Endometrium (tissue), 2 donors: Measurements from ENCODE around the gene PTPN22.

ENCODE experiments used
- FAIRE-seq: peaks from 2 replicates; lab custom pipeline; 2012; peaks lifted over from hg19 to GRCh38; lab: Jason Lieb, UNC
- donor health status: control.
- donor health status: control.

The PTPN22 gene

GRCh38 chr1:113871597-113872113 lies at the start of gene PTPN22:
Gene PTPN22, minus strand, starts transcription at chr1:113871712.
- no peak for FAIRE-seq

DNA sequence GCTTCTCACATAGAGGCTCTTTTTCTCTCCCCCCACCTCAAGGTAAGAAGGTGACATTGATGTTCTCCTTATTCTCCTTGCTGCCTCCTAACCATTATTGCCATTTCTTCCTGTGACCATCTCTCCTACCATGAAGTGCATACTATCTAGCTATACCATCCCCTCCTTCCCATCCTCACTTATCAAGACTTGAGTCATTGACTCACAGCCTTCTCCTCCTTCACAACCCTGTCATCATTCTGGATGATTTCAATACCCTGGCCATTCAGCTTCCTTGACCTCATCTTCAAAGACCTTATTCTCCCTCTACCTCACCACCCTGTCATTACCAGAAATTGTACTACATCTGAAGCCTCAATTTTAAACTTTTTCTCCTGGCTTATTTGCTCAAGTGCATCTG lies 46.7 kb upstream of the PTPN22 start:
- FAIRE-seq, result no peak

GRCh38 chr1:113917400-113918082 lies 46.0 kb upstream of the PTPN22 start:
- FAIRE-seq, result no peak

DNA sequence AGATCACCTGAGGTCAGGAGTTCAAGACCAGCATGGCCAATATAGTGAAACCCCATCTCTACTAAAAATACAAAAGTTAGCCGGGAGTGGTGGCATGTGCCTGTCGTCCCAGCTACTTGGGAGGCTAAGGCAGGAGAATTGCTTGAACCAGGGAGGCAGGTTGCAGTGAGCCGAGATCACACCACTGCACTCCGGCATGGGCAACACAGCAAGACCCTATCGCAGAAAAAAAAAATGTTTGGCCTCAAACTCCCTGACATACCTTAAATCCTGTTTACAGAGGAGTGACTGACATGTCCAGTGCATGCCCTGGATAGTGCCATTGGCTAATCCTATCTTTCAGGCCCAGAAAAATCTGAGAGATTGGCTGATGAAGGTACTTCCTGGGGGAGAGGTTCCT lies 45.5 kb upstream of the PTPN22 start:
- no peak for FAIRE-seq

GRCh38 chr1:113913887-113914664 lies 42.6 kb upstream of the PTPN22 start:
- no peak for FAIRE-seq

DNA sequence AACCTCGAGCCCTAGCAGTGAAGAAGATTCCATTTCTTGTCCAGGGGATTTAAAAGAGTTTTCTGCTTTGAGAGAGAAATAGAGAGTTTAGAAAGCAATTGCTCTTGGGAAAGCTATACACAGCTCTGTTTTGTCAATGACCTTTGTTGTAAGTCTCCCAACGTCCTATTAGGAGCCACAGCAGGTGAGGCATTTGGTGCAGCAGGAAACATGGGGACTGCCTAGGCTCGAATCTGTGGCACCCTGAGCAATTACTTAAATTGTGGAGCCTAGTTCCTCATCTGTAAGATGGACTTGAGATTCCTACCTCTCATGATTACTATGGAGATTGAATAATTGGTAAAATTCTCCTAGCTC lies 41.8 kb upstream of the PTPN22 start:
- no peak for FAIRE-seq

- no peak for FAIRE-seq
Observed at GRCh38 chr1:113912594-113913311, 41.2 kb upstream of the PTPN22 start.

DNA sequence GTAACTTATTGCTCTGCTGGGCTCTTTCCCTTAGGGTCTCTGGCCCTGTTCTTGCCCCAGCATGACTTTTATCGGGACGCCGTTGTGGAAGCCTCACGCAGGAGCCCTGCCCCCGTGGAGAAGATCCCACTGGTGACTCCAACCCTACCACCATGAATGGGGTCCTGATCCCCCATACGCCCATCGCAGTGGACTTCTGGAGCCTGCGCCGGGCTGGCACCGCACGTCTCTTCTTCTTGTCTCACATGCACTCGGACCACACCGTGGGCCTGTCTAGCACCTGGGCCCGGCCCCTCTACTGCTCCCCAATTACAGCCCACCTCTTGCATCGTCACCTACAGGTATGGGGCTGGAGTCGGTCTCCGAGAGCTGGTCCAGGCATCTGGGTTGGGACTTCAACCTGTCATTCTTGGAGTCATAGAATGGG lies 33.9 kb upstream of the PTPN22 start:
- no peak for FAIRE-seq

GRCh38 chr1:113904674-113905434 lies 33.3 kb upstream of the PTPN22 start, which contains the start of the genes AP4B1 and DCLRE1B:
Gene AP4B1, minus strand, starts transcription at chr1:113904799. Its CDS starts 82 bp downstream, at chr1:113904717.
Gene DCLRE1B, plus strand, starts transcription at chr1:113905326. Its CDS starts 261 bp downstream, at chr1:113905587.
- FAIRE-seq, result peak; percentile 95

DNA sequence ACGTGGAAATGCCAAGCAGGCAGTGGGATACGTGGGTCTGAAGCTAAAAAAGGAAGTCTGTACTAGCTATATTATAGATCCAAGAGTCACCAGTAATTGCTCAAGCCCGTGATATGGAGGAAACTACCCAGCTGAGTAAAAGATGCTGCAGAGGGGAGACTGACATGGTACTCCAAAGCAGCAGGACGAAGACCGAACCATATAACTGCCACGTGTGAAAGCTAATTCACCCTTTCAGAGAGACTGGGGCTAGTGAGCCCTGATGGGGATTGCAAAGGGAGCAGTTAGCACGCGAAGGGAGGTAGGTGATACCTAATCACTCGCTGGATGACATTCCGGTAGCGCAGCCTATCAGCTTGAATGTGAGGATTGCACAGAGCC lies 32.8 kb upstream of the PTPN22 start:
- no peak for FAIRE-seq

DNA sequence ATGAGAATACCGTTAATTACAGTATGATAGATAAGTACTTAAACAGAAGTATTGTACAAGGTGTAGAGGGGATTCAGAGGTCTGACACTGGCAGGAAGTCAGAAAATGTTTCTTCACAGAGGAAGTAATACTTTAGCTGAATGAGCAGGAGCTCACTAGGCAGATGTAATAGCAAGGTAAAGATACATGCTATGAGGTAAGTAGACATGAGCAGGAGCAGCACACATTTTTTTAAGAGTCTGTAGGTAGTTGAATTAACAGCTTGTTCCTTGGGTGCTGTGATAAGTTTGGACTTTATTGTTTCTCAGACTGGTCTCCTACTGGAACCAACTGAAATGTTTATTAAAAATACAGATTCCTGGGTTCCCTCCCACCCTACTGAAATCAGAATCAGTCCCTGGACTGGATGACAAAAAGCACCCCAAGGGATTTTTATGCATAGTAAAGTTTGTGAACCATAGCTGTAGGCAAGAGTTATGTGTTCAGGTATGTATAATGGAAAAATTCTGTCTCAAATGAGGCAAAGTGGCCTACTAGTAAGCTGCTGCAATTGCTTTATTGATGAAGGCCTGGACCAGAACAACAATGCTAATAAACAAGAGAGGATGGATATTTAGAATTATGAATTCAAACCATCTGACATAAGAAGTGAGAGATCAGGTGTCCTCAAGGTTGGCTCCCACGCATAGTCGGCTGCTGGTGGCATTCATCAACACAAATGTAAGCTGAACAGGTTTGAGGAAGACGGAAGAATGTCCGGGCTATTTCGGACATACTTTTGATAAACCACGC lies 32.2 kb upstream of the PTPN22 start:
- no peak for FAIRE-seq

DNA sequence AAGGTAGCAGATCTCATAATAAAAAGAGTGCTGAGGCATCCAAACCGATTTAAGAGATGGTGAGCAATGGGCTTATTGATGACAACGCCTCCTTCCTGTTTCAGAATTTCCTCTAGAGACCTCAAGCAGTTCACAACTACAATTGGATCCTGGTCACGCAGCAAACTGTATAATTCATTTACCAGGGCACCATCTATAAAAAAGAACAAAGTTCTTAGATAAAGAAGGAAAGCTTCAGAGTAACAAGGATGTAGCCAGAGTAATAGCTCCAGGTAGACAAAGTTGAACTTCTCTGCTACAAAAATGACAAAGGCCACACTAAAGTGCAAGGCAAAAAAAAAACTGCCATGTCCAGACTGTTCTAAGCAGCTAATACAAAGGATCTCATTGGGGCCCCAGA lies 29.7 kb upstream of the PTPN22 start:
- FAIRE-seq, result no peak

GRCh38 chr1:113899111-113899510 lies 27.6 kb upstream of the PTPN22 start:
- no peak for FAIRE-seq

DNA sequence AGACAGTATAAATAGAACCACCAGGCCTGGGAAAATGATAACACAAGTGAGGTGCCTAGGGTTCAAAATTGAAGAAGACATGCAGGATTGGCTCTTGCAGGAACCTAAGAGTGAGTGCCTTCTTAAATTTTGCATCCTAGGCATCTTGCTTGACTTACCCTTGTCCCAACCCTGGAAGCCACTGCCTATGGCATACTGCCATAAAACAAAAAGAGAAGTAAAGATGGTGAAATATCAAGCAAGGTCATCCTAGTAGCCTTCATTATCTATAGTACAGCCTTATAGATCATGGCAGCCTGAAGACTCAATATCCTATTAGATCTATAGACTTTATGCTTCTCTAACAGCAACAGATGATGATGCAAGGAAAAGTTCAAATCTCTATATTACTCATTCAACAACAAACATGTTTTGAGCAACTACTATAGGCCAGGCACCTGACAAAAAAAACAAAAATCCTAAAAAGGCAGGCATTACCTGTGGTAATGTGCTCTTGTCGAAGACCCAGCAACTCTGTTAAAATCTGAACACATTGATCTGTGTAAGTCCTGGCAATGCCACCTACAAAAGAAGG lies 26.8 kb upstream of the PTPN22 start:
- no peak for FAIRE-seq

- FAIRE-seq, result no peak
Observed at GRCh38 chr1:113895961-113896360, 24.4 kb upstream of the PTPN22 start.

- FAIRE-seq, result no peak
Observed at GRCh38 chr1:113895098-113895497, 23.6 kb upstream of the PTPN22 start.

DNA sequence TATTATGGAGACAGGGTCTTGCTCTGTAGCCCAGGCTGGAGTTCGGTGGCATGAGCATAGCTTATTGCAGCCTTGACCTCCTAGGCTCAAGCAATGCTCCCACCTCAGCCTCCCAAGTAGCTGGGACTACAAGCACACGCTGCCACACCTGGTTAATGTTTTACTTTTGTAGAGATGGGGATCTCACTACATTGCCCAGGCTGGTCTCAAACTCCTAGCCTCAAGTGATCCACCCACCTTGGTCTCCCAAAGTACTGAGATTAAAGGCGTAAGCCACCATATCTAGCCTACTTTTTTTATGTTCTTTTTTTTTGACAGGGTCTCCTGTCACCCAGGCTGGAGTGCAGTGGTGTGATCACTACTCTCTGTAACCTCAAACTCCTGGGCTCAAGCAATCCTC lies 21.8 kb upstream of the PTPN22 start:
- FAIRE-seq, result no peak

DNA sequence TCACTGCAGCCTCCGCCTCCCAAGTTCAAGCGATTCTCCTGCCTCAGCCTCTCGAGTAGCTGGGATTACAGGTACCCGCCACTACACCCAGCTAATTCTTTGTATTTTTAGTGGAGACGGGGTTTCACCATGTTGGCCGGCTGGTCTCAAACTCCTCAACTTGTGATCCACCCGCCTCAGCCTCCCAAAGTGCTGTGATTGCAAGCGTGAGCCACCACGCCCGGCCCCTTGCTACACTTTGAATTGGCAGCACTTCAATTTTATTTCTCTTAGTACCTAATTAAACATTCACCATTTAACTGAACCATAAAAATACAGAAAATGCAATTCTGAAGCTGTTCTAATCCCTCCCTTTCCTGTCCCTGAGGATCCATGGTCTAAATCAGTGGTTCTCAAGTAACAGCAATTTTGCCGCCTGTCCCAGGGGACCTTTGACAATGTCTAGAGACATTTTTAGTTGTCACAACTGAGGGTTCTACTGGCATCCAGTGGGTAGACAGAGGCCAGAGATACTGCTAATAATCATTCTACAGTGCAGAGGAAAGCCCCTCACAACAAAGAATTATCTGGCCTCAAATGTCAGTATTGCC lies 20.2 kb upstream of the PTPN22 start:
- no peak for FAIRE-seq

GRCh38 chr1:113890816-113891215 lies 19.3 kb upstream of the PTPN22 start:
- no peak for FAIRE-seq

DNA sequence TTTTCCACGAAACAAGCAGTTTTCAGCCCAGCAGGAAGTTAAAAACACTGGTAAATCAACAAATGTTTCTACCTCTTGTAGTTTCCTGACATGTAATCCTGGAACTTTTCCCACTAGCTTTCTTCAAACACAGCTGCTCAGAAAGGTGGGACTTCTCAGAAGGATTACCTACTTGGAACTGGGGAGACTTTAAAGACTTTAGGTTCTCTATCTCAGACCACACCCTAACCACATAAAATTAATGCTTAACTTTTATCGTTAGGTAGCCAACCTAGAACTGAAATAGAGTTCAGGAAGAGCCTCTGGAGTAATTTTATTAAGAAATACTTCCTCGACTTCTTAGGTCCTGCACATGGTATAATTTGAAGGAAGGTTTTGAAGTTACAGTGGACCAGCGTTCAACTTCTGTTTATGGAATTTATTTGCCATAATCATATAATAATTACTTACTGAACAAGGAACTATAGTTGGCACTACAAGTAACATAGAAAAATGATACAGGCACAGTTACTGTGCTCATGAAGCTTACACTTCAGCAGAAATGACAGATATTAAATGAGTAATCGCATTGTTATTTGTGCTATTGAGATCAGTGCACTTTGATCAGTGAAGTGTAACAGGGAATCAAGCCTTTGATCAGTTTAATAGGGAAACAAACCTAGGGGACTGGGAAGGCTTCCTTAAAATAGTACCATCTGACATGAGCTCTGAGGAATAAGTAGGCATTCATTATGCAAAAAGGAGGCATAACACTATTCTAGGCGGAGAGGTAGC lies 16.1 kb upstream of the PTPN22 start, which contains the start of gene BCL2L15:
TSS of gene BCL2L15 (minus strand) at position 180 of the 774 bp plus-strand sequence. CDS start 206 bp downstream, outside the sequence.
- FAIRE-seq, result no peak
